NCI-H748 (cell line): ENCODE data around the gene CD99L2.

Source experiments
- DNase-seq: peaks from one replicate; lab custom pipeline; 2025; ENCODE audit not compliant: unreplicated experiment; lab: John Stamatoyannopoulos, UW

The CD99L2 gene

DNA sequence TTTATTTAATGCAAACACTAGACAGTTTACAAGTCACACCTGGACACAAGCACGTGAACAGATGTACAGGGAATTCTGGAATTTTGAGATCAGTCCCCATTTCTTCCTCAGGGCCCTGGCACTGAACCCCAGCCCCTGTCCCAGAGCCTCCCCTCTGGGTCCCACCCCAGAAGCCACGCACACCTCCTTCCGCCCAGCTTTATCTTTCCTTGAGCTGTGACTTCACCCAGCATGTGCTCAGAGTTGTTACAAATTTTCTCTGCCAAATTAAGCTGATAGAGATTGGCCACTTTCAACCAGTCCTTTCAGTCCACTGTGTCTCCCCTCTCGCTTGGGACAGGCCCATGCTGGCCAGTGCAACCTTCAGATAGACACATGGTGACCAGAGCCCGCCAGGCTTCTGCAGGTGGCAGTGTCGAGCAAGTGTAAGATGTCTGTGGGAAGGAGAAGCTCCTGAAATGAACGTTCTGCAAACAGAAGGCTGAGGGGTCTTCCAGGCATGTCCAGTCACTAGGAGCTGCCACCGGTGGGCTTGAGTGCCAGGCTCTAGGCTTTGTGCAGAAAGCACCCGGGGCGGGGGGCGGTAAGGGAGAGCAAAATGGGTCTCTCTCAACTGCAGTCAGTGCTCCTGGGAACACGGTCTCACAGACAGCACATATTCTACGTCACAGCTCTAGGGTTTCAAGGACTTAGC, 132.0 kb downstream of the CD99L2 start:
- no peak for DNase-seq

DNA sequence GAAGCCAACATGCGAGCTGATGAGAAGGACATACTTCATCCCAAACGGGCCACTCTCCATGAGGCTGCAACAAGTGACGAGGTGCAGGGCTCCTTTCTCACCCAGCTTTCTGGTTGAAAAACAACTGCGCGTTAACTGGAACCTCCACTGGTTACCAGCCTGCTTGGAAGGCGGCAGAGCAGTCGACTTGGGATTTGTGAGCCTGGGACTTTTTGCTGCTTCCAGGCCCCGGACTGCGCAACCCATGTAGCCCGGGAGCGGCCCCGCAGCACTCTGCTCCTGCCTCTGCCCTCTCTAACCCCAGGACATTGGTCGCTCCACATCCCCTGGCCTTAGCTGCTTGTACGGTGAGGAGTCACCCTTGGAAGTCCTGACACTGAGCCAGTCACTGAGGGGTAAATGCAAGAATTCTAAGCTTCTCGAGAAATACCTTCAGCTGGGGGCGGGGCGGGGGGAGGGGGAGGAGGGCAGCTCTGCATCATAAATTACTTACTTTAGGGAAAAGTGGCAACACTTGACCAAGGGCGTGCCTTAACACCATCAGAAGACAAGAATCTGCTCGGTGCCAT, 132.6 kb downstream of the CD99L2 start:
- no peak for DNase-seq

DNA sequence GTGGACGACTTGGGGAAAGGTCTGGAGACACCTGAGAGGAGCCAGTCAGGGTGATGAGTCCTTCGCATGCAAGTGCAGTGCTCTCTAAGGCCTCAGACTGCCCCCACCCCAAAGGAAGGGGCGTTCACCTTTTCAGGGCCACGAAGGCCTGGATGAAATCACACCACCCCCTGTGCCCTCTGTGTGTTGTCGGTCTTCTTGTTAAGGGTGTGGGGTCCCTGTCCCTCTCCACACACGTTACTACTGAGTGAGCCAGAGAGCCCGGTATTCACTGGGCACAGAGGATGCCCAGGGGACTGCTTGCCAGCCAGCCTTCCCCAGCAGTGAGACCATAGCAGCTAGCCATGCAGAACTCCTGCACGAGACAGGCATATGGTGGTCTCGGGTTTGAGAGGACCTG, 133.2 kb downstream of the CD99L2 start:
- DNase-seq, result no peak

DNA sequence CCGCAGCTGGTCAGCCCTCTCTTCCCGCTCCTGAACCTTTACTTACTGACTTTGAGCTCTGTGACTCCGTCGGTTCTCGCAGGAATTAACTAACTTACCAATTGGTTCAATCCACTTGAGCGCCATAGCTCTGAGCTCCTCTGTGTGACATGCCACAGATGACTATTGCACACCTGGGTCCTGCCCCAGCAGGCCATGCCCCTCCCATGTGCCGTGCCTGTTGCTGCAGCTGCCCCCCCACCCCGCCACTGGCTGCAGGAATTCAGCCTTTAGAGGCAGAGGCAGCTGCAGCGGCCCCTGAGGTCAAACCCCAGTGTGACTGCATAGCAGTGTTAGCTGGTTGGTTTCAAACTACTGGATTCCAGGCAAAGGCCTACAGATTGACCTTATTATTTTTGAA, 134.7 kb downstream of the CD99L2 start:
- DNase-seq, result no peak

DNA sequence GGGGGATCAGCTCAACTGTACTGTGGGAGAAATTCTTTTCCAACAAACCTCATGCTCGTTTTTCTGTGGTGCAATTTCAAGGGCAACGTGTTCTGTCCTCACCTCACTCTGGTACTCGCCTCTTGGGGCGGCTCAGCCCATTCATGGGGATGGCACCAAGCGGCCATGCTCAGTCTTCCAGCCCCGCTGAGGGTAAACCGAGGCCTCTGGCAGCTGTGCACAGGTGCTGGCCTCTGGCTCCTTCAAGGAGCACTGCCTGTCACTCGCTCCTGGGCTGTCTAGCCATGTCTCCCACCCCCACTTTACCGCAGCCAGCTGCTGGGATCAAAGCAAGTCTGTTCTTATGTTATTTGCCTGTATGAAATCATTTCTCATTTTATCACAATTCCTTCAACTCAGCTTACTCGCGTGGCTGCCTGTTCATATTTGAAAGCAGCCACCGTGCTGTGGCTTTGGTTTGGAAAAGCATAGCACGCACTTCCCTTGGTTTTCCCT, 135.1 kb downstream of the CD99L2 start:
- no peak for DNase-seq

DNA sequence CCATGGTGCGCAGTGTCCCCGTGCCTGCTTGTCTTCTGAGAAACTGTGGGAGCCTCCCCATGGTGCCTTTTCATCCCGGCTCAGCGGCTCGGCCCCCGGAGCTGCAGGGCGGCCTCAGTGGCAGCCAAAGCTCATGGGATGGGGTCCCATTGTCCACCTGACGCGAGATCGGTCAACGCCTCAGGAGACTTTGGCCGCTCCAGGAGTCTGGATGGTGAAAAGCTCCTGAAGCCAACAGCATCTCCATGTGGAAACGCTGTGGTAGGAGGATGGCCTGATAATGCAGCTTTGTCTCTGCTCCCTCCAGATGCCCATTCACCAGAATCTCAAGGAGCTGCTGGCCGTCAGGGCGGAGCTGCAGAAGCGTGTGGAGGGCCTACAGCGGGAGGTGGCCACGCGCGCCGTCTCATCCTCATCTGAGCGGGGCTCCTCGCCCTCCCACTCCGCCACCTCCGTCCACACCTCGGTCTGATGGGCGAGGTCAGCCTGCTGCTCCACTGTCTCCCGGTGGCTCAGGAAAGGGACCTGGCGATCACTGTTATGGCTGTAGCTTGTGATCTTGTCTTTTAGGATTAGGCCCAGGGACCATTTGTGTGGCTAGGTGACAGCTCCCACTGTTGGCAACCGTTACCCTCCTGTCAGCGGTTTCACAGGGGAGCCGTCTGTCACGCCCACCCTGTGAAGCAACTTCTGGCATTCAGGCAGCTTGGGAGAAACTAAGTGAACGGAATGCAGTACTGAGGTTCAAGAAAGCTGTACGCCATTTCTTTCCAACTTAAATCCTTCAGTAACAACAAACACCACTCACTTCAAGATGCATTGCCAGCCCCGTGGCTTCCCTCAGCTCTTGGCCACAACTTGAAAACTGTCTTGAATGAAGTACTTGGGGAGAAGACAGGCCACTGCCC, 136.0 kb downstream of the CD99L2 start:
- DNase-seq, result no peak

DNA sequence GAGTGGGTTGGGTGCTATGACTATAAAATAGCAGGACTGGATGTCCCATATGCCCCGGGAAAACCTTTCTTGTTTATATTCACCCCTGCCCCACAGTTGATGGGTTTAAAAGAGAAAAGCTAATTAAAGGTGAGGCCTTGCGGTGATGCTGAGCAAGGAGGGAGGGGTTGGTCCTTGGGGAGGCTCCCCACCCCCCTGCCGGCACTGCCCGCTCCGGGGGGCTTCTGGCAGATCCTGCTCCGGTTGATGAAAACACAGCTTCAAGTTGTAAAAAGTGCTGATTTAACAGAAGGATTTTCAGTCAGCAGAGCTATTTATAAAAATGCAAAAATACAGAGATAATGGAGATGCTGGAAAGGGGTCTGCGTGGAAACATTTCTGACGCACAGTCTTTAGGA, 136.7 kb downstream of the CD99L2 start:
- no peak for DNase-seq

DNA sequence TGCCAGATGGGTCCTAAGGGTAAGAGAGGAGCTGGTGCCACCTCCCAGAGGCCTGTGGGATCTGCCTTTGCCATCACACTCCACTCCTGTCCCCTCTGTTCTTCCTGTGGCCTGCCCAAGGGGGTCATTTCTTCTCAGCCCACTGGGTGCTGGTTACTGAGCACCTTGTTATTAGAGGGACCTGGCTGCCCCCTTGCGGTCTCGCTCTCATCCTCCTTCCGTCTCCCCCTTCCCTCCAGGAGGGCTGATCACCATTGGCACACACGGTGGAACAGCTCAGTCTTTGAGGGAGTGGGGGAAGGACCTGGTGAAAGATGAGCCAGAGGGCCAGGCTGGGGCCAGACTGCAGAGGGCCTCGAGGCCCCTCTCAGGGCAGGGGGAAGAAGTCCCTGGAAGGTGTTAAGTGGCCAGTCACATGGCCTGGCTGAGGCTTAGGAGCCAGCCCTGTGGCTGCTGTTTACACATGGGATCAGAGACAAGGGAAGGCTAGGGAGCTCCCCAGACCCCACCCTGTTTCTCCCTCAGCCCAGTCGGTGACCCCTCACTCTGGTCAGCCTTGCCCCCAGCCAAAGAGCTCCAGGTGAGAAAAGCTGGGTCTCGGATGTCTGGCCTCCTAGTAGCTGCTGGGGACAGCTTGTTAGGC, 137.2 kb downstream of the CD99L2 start:
- no peak for DNase-seq

DNA sequence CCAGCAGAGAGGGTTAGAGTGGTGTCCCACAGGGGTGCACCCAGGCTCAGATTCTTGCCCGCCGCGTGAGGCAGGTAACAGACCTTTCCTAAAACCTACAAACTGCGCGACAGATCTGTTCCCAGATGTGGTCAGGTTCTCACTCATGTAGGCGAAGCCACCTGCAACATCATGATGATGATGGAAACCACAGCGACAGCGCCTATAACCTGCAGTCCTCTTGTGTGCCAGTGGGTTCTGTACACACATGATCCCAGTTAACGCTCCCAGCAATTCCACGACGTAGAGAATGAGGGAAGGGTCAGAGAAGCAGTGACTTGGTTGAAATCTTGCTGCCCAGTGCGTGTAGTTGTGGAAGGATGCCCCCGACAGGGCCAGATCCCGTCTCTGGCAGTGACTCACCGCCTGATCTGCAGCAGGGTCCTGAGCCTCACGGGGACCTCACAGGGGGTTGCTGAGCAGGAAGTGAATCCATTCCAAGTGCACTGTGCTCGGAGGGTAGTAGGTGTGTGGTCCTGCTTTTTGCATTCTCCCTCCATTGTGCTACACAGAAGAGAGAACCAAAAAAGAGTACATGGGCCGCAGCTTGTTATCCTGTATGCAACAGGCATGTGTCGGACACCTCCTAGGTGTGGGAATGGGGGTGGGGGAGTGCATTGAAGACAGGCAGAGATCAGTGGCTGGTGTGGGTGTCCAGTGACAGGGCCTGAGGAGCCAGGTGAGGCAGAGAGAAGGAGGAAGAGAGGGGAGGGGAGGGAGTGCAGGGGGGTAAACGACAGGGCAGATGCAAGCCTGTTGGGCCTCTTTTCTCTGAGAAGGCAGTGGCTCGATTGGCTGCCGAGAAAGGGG, 138.7 kb downstream of the CD99L2 start:
- DNase-seq, result no peak

DNA sequence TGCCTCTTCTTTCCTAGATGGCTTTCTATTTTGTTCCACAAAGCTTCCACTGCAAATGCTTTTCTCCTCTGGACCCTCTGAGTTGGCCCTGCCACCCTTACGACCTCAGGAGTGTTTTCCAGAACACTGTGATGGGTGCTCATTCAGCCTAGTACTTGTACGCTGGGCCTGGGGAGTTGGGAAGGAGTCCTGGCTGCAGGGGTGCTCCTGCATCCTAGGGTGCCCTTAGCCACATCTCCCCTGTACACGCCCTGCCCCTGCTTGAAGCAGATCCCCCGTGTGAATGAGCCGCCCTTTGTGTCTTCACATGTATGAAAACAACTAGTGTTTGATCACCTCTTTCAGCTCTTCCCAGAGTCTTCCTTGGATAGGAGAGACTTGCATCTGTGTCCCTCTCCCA, 141.1 kb downstream of the CD99L2 start:
- no peak for DNase-seq

DNA sequence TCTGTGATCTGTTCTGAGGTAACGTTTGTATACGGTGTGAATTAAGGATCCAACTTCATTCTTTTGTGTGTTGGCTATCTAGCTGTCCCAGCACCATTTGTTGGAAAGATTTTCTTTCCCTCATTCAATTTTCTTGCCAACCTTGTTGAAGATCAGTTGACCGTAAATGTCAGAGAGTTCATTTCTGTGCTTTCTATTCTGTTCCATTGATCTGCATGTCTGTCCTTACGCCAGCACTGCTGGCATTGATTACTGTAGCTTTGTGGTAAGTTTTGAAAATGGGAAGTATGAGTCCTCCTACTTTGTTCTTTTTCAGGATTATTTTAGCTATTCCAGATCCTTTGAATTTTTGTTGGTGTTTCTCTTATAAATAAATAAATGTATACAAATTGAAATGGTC, 144.5 kb downstream of the CD99L2 start:
- no peak for DNase-seq

DNA sequence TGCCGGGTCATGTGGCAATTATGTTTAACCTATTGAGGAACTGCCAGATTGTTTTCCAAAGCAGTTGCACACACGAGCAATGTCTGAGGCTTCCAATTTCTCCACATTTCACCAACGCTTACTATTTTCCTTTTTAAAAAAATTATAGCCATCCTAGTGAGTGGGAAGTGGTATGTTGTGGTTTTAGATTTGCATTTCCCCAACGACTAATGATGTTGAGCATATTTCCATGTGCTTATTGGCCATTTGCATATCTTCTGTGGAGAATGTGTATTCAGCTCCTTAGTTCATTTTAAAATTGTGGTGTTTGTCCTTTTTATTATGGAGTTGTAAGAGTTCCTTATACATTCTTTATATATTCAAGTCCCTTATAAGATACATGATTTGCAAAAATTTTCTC, 145.1 kb downstream of the CD99L2 start:
- DNase-seq, result no peak

DNA sequence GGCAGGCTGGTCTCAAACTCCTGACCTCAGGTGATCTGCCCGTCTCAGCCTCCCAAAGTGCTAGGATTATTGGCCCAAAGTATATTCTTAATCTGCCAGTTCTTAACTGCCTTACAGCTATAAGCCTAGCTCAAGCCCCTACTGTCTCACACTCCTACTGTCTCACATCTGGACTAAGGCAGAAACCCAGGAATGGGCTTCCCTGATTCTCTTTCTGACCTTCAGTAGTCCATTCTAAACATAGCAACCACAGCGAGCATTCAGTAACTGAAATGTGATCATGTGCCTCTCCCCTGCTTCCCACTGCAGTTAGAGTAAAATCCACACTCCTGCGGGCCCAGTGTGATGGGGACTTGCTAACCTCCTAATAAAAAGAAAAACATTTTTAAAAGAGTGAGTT, 146.3 kb downstream of the CD99L2 start:
- no peak for DNase-seq

DNA sequence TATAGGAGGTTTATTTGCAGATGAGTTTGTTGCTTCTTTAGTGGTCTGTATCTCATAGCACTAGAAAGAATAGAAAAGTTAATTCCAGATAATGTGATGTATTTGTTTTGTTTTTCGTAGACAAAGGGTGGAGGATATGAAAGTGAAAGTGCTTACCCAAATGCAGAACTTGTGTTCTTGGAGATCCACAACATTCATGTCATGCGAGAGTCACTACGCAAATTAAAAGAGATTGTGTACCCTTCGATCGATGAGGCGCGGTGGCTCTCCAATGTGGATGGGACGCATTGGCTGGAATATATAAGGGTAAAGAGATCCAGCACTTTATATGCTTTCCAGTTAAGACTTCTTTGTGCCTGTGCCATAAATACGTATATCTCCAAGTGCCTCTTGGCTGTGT, 162.0 kb downstream of the CD99L2 start:
- DNase-seq, result no peak

DNA sequence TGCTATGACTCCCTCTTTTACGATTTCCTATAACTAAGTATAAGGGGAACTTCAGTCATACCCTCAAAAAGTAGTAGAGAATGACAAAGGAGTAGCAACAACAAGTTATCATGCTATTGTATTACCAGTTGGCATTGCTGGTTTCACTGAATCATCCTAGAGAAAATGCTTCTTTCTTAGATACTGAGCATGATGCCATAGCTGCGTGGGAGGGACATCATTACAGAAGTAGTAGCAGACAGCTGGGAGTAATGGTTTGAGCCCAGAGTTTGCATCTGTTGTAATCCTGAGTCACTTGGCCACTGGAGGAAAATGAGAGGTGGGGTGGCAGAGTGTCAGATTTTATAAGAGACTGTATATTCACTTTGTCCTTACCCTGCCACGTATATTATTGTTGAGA, 166.7 kb downstream of the CD99L2 start:
- DNase-seq, result no peak

DNA sequence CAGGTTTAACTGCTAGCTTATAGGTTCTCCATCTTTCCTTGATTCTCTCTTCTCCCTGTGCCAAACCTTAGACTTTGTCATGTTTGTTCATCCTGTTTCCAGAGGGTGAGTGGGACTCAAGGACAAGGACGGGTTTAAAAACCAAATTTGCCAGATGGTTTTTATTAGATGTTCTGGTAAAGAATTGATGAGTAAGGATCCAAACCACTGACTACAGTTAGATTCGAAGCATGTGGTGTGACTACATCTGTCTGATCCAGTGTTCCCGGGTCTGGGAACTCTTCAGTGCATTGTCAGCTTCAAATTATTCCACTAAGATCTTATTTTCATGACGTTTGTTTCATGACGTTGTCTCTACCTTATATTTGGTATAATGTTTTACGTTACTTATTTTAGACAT, 167.7 kb downstream of the CD99L2 start:
- no peak for DNase-seq

DNA sequence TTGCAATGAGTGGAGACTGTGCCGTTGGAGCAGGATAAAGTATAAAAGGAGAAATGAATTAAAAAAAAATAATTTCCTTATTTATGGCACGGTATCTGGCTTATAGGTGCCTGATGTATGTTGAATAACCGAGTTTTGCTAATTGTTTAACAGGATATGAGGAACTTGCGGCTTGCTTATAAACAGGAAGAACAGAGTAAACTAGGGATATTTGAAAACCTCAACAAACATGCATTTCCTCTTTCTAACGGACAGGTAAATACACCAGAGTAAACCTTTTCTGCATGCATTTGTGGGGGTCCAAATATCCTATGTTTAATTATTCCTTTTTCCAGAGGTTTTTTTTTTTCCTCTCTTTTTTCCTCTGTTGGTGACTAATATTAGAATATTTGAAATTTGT, 168.5 kb downstream of the CD99L2 start:
- no peak for DNase-seq

DNA sequence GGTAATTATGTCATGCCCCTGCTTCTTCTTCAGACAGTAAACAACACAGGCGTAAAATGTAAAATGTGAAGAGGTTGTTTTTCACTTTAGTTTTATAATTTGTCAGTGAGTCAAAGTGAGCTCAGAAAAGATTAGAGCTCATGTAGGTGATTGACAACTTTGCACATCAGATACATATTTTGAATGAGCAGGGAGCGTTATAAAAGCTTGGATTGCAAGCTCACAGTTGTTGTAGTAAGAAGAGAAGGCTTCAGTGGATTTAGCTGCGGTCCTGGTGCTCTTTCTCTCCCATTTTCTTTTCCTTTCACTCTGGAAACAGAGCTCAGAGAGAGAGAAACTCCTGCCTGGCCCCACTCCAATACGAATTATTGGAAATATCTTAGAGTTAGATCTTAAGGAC, 178.8 kb downstream of the CD99L2 start:
- no peak for DNase-seq
